H9 (cell line): ENCODE data around the gene ZNRF1. TPM values are rescaled to one million over a fixed set of nuclear protein-coding genes. Genes with fewer than 3 reads are reported as not detected.

ENCODE experiments used
- DNase-seq: peaks from one replicate; pipeline ENCODE4 v3.0.0-alpha.2; 2017
- H2AFZ ChIP-seq: one replicate; pipeline ENCODE4 v1.6.1; 2013; ENCODE audit warnings: mild to moderate bottlenecking, low read length, control low read depth, moderate library complexity
- H2AK5ac ChIP-seq: 2 replicates; pipeline ENCODE4 v1.6.1; 2013; ENCODE audit warnings: low read length, control low read depth, mixed read lengths; ENCODE audit not compliant: insufficient read length
- H2BK120ac ChIP-seq: one replicate; pipeline ENCODE4 v1.6.1; 2013; ENCODE audit warnings: low read depth, mild to moderate bottlenecking, low read length, control low read depth, inconsistent platforms; ENCODE audit not compliant: poor library complexity, severe bottlenecking
- H2BK12ac ChIP-seq: 2 replicates; pipeline ENCODE4 v1.6.1; 2013; ENCODE audit warnings: low read length, control low read depth, mixed read lengths, low read depth; ENCODE audit not compliant: insufficient read length
- H2BK15ac ChIP-seq: 2 replicates; pipeline ENCODE4 v1.6.1; 2013; ENCODE audit warnings: low read depth, low read length, control low read depth
- H2BK20ac ChIP-seq: one replicate; pipeline ENCODE4 v1.6.1; 2013; ENCODE audit warnings: low read depth, mild to moderate bottlenecking, low read length, control low read depth, inconsistent platforms; ENCODE audit not compliant: poor library complexity, severe bottlenecking
- H2BK5ac ChIP-seq: 2 replicates; pipeline ENCODE4 v1.6.1; 2013; ENCODE audit warnings: low read length, control low read depth, mixed read lengths; ENCODE audit not compliant: insufficient read length
- H3K14ac ChIP-seq: 2 replicates; pipeline ENCODE4 v1.6.1; 2013; ENCODE audit warnings: low read length, control low read depth; ENCODE audit not compliant: insufficient read depth
- H3K18ac ChIP-seq: 2 replicates; pipeline ENCODE4 v1.6.1; 2013; ENCODE audit warnings: low read depth, mild to moderate bottlenecking, mixed read lengths, low read length, control low read depth; ENCODE audit not compliant: insufficient read length
- H3K23ac ChIP-seq: 2 replicates; pipeline ENCODE4 v1.6.1; 2013; ENCODE audit warnings: low read length, control low read depth, mixed read lengths, low read depth; ENCODE audit not compliant: insufficient read length
- H3K23me2 ChIP-seq: 2 replicates; pipeline ENCODE4 v1.6.1; 2013; ENCODE audit warnings: low read depth, mild to moderate bottlenecking, mixed read lengths, low read length, control low read depth; ENCODE audit not compliant: insufficient read length, poor library complexity, severe bottlenecking
- H3K27ac ChIP-seq: 2 replicates; pipeline ENCODE4 v1.5.1; 2013; ENCODE audit warnings: low read length, control low read depth, mixed read lengths, low read depth; ENCODE audit not compliant: insufficient read length
- H3K27me3 ChIP-seq: 2 replicates; pipeline ENCODE4 v1.6.1; 2013; ENCODE audit warnings: low read length, control low read depth, inconsistent platforms; ENCODE audit not compliant: insufficient read depth
- H3K4ac ChIP-seq: 2 replicates; pipeline ENCODE4 v1.6.1; 2013; ENCODE audit warnings: low read depth, mild to moderate bottlenecking, control low read depth, inconsistent platforms, low read length, moderate library complexity
- H3K4me1 ChIP-seq: 2 replicates; pipeline ENCODE4 v1.6.1; 2013; ENCODE audit warnings: low read length, control low read depth, inconsistent platforms; ENCODE audit not compliant: insufficient read depth
- H3K4me2 ChIP-seq: 2 replicates; pipeline ENCODE4 v1.6.1; 2013; ENCODE audit warnings: low read length, control low read depth, mixed read lengths; ENCODE audit not compliant: insufficient read length, insufficient read depth
- H3K56ac ChIP-seq: 2 replicates; pipeline ENCODE4 v1.6.1; 2013; ENCODE audit warnings: low read depth, mild to moderate bottlenecking, mixed read lengths, low read length, control low read depth; ENCODE audit not compliant: insufficient read length
- H3K79me1 ChIP-seq: 2 replicates; pipeline ENCODE4 v1.6.1; 2013; ENCODE audit warnings: low read depth, mild to moderate bottlenecking, moderate library complexity, low read length, control low read depth, inconsistent platforms; ENCODE audit not compliant: insufficient read depth, poor library complexity, severe bottlenecking
- H3K79me2 ChIP-seq: 2 replicates; pipeline ENCODE4 v1.6.1; 2013; ENCODE audit warnings: low read length, control low read depth, inconsistent platforms; ENCODE audit not compliant: insufficient read depth
- H3K9ac ChIP-seq: 2 replicates; pipeline ENCODE4 v1.6.1; 2013; ENCODE audit warnings: low read length, control low read depth, mixed read lengths; ENCODE audit not compliant: insufficient read length; ENCODE audit errors: extremely low read depth
- H3K9me3 ChIP-seq: one replicate; pipeline ENCODE4 v1.6.1; 2013; ENCODE audit warnings: low read depth, low read length, inconsistent platforms; ENCODE audit not compliant: control insufficient read depth
- H3T11ph ChIP-seq: one replicate; pipeline ENCODE4 v1.6.1; 2013; ENCODE audit warnings: mild to moderate bottlenecking, low read length, control low read depth, inconsistent platforms
- H4K20me1 ChIP-seq: one replicate; pipeline ENCODE4 v1.6.1; 2013; ENCODE audit not compliant: control insufficient read depth, insufficient read length, insufficient read depth
- H4K5ac ChIP-seq: 2 replicates; pipeline ENCODE4 v1.6.1; 2013; ENCODE audit warnings: low read depth, mild to moderate bottlenecking, mixed read lengths, low read length, control low read depth; ENCODE audit not compliant: insufficient read length
- H4K8ac ChIP-seq: replicated peaks from 2 replicates; pipeline ENCODE4 v1.6.1; 2013; ENCODE audit warnings: low read length, control low read depth, mixed read lengths, low read depth; ENCODE audit not compliant: insufficient read length
- H4K91ac ChIP-seq: 2 replicates; pipeline ENCODE4 v1.6.1; 2013; ENCODE audit warnings: low read depth, mild to moderate bottlenecking, moderate library complexity, mixed read lengths, low read length, control low read depth; ENCODE audit not compliant: insufficient read length
- H3K27ac Mint-ChIP-seq, 3 experiments: 2 replicates in 2 of 3; 3 replicates in 1 of 3; pipeline ENCODE4 v1.8.0; 2020 to 2021; ENCODE audit warnings: mixed read lengths in 3 of 3, mild to moderate bottlenecking in 1 of 3, moderate library complexity in 1 of 3
- H3K27me3 Mint-ChIP-seq: 2 replicates; pipeline ENCODE4 v1.8.0; 2021; ENCODE audit warnings: low read depth, mild to moderate bottlenecking, moderate library complexity, mixed read lengths
- H3K36me3 Mint-ChIP-seq, 3 experiments: 2 replicates in 2 of 3; 3 replicates in 1 of 3; pipeline ENCODE4 v1.8.0; 2020 to 2021; ENCODE audit warnings: low read depth in 3 of 3, mixed read lengths in 3 of 3; ENCODE audit not compliant: insufficient read depth in 1 of 3
- H3K4me1 Mint-ChIP-seq, 2 experiments: 2 replicates each; pipeline ENCODE4 v1.8.0; 2020; ENCODE audit warnings: mixed read lengths in 2 of 2
- H3K4me3 Mint-ChIP-seq, 2 experiments: 2 replicates in 1 of 2; 3 replicates in 1 of 2; pipeline ENCODE4 v1.8.0; 2020 to 2021; ENCODE audit warnings: mild to moderate bottlenecking in 2 of 2, mixed read lengths in 2 of 2, moderate library complexity in 1 of 2
- H3K9me3 Mint-ChIP-seq, 2 experiments: 2 replicates in 1 of 2; 3 replicates in 1 of 2; pipeline ENCODE4 v1.8.0; 2020; ENCODE audit warnings: mild to moderate bottlenecking in 2 of 2, mixed read lengths in 2 of 2, moderate library complexity in 1 of 2
- CTCF ChIP-seq: fragments of 200-600 bp; sonication (generic); conservative IDR thresholded peaks from 3 replicates; pipeline ENCODE4 v1.8.0; 2021; ENCODE audit warnings: antibody characterized with exemption, mild to moderate bottlenecking
- WGBS: extraction: QIAGEN DNeasy Blood & Tissue Kit; methylation state at CpG from one replicate; pipeline ENCODE4 v1.1.7; 2013; ENCODE audit warnings: missing lambda C conversion rate, low lambda C conversion rate, mixed read lengths; ENCODE audit not compliant: insufficient read length; ENCODE audit errors: extremely low coverage; 5-methylcytosine and 5-hydroxymethylcytosine counted together
- total RNA-seq: library from RNA; stranded (reverse); gene quantifications from 2 replicates; pipeline ENCODE4 v1.2.1, GENCODE V29; 2021

The ZNRF1 gene
- total RNA-seq, 1 experiment from 2014 or later, result 49.6 TPM

- H3K23ac ChIP-seq, result no peak overlapping the region
- no peak for DNase-seq
- H3K18ac ChIP-seq, result no peak overlapping the region
- H3K9me3 ChIP-seq, result no peaks in the 10 kb centered on the region
- Mint-ChIP-seq H3K27me3 (no peaks in the 10 kb centered on the region), H3K36me3 (peaks cover 28 to 39% (median 29%) of the 10 kb centered on the region in 3 experiments), H3K4me3 (no peak overlapping the region), H3K4me1 (peaks cover 11 to 16% of the 10 kb centered on the region in 2 experiments), H3K27ac (peak overlapping the region in 1 of 3 experiments; percentile 81; a peak in 1 of 7 replicates), H3K9me3 (peaks cover 25 to 29% of the 10 kb centered on the region in 2 experiments)
- peaks cover 2% of the 10 kb centered on the region; the same call in 1 of the 2 replicates for H3K4me1 ChIP-seq
- H3K79me2 ChIP-seq, result peaks cover 8% of the 10 kb centered on the region; the same call in 1 of the 2 replicates
- no peaks in the 10 kb centered on the region for H3K27me3 ChIP-seq
- H4K20me1 ChIP-seq, result no peaks in the 10 kb centered on the region
- H3K79me1 ChIP-seq, result peaks cover 8% of the 10 kb centered on the region
- H2AFZ ChIP-seq, result no peak overlapping the region
- H3K4me2 ChIP-seq, result no peak overlapping the region
- no peak overlapping the region for H3K14ac ChIP-seq
- H3K23me2 ChIP-seq, result no peaks in the 10 kb centered on the region
- H3K9ac ChIP-seq, result no peak overlapping the region
- H2BK15ac ChIP-seq, result no peak overlapping the region
- H3K4ac ChIP-seq, result no peak overlapping the region
- no peak overlapping the region for H2BK5ac ChIP-seq
- H3K56ac ChIP-seq, result no peak overlapping the region
- H2BK120ac ChIP-seq, result no peak overlapping the region
- no peak overlapping the region for H4K5ac ChIP-seq
- no peak overlapping the region for H2BK20ac ChIP-seq
- no peak overlapping the region for H3K27ac ChIP-seq
- no peak overlapping the region for H4K8ac ChIP-seq
- H2BK12ac ChIP-seq, result no peak overlapping the region
- no CpG with 5 or more reads among the region's 4 CpGs for WGBS
- H4K91ac ChIP-seq, result no peak overlapping the region
- TF ChIP-seq CTCF, result no peak
- no peak overlapping the region for H2AK5ac ChIP-seq
- H3T11ph ChIP-seq, result no peak overlapping the region
These were observed 23.7 kb downstream of the ZNRF1 start for GRCh38 chr16:75022567-75022966.
